Body of pancreas (tissue), 4 donors: ENCODE measurements around the gene MYOZ3. TPM values are rescaled to one million over a fixed set of nuclear protein-coding genes. Genes with fewer than 3 reads are reported as not detected.

Experiments used
- ATAC-seq: fragments of 150-250 bp; one replicate; pipeline ENCODE4 v1.9.1; 2016
- DNase-seq, 4 donors: peaks; one replicate each; pipeline ENCODE4 v3.0.0-alpha.2; 2019
- H3K27ac ChIP-seq, 4 donors: fragments of 200-600 bp; sonication (generic); 1 replicate in 3 of 4; 2 replicates in 1 of 4; pipeline versions ENCODE4 v1.5.1 to v1.6.1; 2016 to 2019; ENCODE audit warnings: mild to moderate bottlenecking in 1 of 4, mixed read lengths in 1 of 4, moderate library complexity in 1 of 4
- H3K27me3 ChIP-seq, 2 donors: fragments of 200-600 bp; sonication (generic); one replicate each; pipeline ENCODE4 v1.6.0; 2016; ENCODE audit warnings: mild to moderate bottlenecking in 1 of 2
- H3K36me3 ChIP-seq, 2 donors: fragments of 200-600 bp; sonication (generic); replicated peaks in 1 of 2; 2 replicates each; pipeline ENCODE4 v1.5.1; 2016; ENCODE audit warnings: low read depth in 2 of 2; ENCODE audit not compliant: insufficient read depth in 1 of 2
- H3K4me1 ChIP-seq: fragments of 200-600 bp; sonication (generic); one replicate; pipeline ENCODE4 v1.6.0; 2016
- H3K4me3 ChIP-seq, 2 donors: fragments of 200-600 bp; sonication (generic); 1 replicate in 1 of 2; 2 replicates in 1 of 2; pipeline ENCODE4 v1.5.1; 2016 to 2019
- H3K9me3 ChIP-seq, 3 donors: fragments of 200-600 bp; sonication (generic); 1 replicate in 2 of 3; 2 replicates in 1 of 3; pipeline ENCODE4 v1.5.1; 2016
- CTCF ChIP-seq, 7 experiments: fragments of 450-650 bp in 4 of 7; fragments of 200-600 bp in 3 of 7; sonication (generic) in 3 of 7; IDR thresholded peaks; one replicate each; pipeline ENCODE4 v1.5.1; 2016 to 2019; ENCODE audit warnings: antibody characterized with exemption in 7 of 7
- POLR2A ChIP-seq, 3 donors: fragments of 450-650 bp; IDR thresholded peaks; one replicate each; pipeline ENCODE4 v1.6.1; 2016; ENCODE audit warnings: antibody characterized with exemption in 3 of 3, mild to moderate bottlenecking in 2 of 3
- WGBS, 2 donors: methylation state at CpG; one replicate each; pipeline ENCODE4 v1.1.5; 2017; 5-methylcytosine and 5-hydroxymethylcytosine counted together
- intact Hi-C: fragments of 100-400 bp; cut with DNase I; formaldehyde crosslinking; loops from one replicate; pipeline ENCODE4 v1.15.1; 2023
- total RNA-seq, 2 donors: library from RNA; depleted of rRNA; stranded (reverse); fragments of >200 nt; gene quantifications; one replicate each; pipeline ENCODE4 v1.1.0, GENCODE V29; 2016

The MYOZ3 gene
- total RNA-seq, 2 donors from 2014 or later: 0.26 TPM; not detected in 1

GRCh38 chr5:150656191-150657132 lies 4.6 kb upstream of the MYOZ3 start:
- peak; percentile 69 to 83 (median 78) for DNase-seq
- intact Hi-C loops: loop anchor here (10.0 kb wide), 1 partner anchor 202 kb away; no protein-coding TSS in a partner anchor
- Histone ChIP-seq H3K27ac (peak overlapping the region in 1 of 4 donors; percentile 41), H3K4me1 (peaks cover 12% of the 10 kb centered on the region), H3K36me3 (no peaks in the 10 kb centered on the region), H3K4me3 (peak overlapping the region in 1 of 2 donors; percentile 7), H3K27me3 (no peaks in the 10 kb centered on the region), H3K9me3 (no peaks in the 10 kb centered on the region)
- WGBS, 2 donors: 0 to 4% methylated on average over 2 to 56 of the region's 99 CpGs
- TF ChIP-seq POLR2A (IDR thresholded peaks at IDR 0.05): no peak
- TF ChIP-seq CTCF (IDR thresholded peaks at IDR 0.05): peak; percentile 56 to 91 (median 79)
- ATAC-seq: peak; percentile 82

- H3K4me3 ChIP-seq: no peak overlapping the region
- DNase-seq: no peak
- WGBS, 2 donors: 89 to 90% methylated on average over 4 of the region's 4 CpGs
- H3K4me1 ChIP-seq: peaks cover 12% of the 10 kb centered on the region
- ATAC-seq: no peak
- H3K9me3 ChIP-seq: no peaks in the 10 kb centered on the region
- no peaks in the 10 kb centered on the region for H3K36me3 ChIP-seq
- no peaks in the 10 kb centered on the region for H3K27me3 ChIP-seq
- TF ChIP-seq CTCF (IDR thresholded peaks at IDR 0.05) (no peak), POLR2A (IDR thresholded peaks at IDR 0.05) (no peak)
- H3K27ac ChIP-seq: peak overlapping the region in 1 of 4 donors; percentile 3
- intact Hi-C loops: loop anchor here (10.0 kb wide), 1 partner anchor 203 kb away; no protein-coding TSS in a partner anchor
Observed at GRCh38 chr5:150658121-150658520, 2.9 kb upstream of the MYOZ3 start.

DNA sequence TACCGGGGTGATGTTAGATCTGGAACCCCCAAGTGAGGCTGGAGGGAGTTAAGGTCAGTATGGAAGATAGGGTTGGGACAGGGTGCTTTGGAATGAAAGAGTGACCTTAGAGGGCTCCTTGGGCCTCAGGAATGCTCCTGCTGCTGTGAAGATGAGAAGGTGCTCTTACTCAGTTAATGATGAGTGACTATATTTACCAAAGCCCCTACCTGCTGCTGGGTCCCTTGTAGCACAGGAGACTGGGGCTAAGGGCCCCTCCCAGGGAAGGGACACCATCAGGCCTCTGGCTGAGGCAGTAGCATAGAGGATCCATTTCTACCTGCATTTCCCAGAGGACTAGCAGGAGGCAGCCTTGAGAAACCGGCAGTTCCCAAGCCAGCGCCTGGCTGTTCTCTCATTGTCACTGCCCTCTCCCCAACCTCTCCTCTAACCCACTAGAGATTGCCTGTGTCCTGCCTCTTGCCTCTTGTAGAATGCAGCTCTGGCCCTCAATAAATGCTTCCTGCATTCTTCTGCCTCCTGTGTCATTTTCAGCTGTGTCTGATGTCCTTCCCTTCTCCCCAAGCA lies 2.3 kb upstream of the MYOZ3 start:
- TF ChIP-seq POLR2A (IDR thresholded peaks at IDR 0.05) (no peak), CTCF (IDR thresholded peaks at IDR 0.05) (no peak)
- Histone ChIP-seq H3K27me3 (no peaks in the 10 kb centered on the region), H3K36me3 (no peaks in the 10 kb centered on the region), H3K9me3 (no peaks in the 10 kb centered on the region), H3K4me1 (peaks cover 12% of the 10 kb centered on the region), H3K27ac (peak overlapping the region in 1 of 4 donors; percentile 25), H3K4me3 (no peak overlapping the region)
- WGBS, 2 donors: 28 to 44% methylated on average over 3 of the region's 3 CpGs
- DNase-seq (no peak), ATAC-seq (no peak)
- intact Hi-C loops: loop anchor here (10.0 kb wide), 1 partner anchor 204 kb away; no protein-coding TSS in a partner anchor

GRCh38 chr5:150659360-150660107 lies 1.5 kb upstream of the MYOZ3 start:
- no peak for TF ChIP-seq CTCF (IDR thresholded peaks at IDR 0.05)
- TF ChIP-seq POLR2A (IDR thresholded peaks at IDR 0.05): no peak
- Histone ChIP-seq H3K27me3 (no peaks in the 10 kb centered on the region), H3K9me3 (no peaks in the 10 kb centered on the region), H3K27ac (peak overlapping the region in 1 of 4 donors; percentile 25), H3K4me3 (no peak overlapping the region), H3K4me1 (peaks cover 12% of the 10 kb centered on the region), H3K36me3 (no peaks in the 10 kb centered on the region)
- DNase-seq (no peak), ATAC-seq (no peak)
- intact Hi-C loops: loop anchor here (5.0 to 10.0 kb wide), 2 partner anchors 102 to 205 kb away; no protein-coding TSS in a partner anchor
- 76 to 78% methylated on average over 7 to 11 of the region's 11 CpGs for WGBS, 2 donors
